NCI-H446 treated with DMSO at 0.1 percent for 48 hours (cell line): Measurements from ENCODE around the gene SLC25A1.

Source experiments
- DNase-seq: peaks from one replicate; lab custom pipeline; 2025; lab: John Stamatoyannopoulos, UW

The SLC25A1 gene

GRCh38 chr22:19180740-19181410 lies 2.3 kb upstream of the SLC25A1 start:
- DNase-seq, result no peak

DNA sequence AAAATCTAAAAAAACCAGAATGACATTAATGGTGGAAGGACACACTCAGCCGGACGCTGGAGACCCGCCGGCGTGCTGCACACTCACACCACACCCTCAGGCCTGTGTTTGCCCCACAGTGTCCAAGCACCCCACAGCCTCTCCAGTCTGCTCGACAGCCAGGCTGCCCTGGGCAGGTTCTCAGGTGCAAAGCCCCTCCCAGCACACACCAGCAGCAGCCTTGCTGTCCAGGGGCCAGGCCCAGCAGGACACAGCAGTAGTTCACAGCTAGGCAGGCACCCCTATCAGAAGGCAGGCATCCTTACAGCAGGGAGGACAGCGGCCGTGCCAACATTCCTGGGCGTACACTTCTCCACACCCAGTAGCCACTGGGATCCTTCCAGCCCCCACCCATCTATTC lies 1.7 kb upstream of the SLC25A1 start:
- DNase-seq, result no peak

- peak; percentile 49 for DNase-seq
These were observed 1.0 kb upstream of the SLC25A1 start for GRCh38 chr22:19179497-19180048.

- no peak for DNase-seq
These were observed 375 bp downstream of the SLC25A1 start for GRCh38 chr22:19178065-19178656.

DNA sequence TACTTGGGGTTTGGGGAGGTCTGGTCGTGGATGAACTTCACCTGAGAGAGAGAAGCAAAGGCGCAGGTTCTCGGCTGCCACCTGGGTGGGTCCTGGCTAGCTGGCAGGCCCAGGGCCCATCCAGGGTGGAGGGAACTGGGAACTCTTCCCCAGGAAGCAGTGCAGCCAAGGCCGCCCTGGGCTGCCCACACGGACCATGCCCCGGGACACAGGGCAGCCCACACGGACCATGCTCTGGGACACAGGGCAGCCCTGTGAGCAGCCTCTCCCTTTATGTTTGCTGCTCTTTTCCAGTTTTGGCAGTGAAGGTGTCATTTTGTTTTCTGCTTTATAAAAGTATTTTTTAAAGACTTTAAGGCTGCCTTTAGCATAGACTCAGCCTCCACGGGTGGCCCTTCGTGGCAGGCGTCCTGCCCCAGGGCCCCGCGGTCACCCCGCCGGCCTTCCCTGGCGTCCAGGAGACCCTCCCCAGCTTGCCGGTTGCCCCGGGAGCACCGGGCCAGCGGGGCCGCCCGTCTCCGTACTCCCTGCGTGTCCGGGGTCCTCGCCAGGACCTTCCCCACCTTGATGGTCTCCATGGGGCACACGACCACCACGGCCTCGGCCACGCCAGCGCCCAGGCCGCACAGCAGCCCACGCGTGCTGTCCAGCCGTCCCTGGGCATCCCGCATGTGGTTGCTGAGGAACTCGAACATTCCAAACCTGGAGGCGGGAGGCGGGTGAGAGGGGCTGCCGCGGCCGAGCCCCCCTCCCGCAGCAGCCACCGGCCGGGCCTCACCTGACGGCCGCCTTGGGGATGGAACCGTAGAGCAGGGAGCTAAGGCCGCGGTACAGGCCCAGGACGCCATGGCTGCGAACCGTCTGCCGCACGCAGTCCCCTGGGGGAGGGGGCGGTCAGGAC lies 1.1 kb downstream of the SLC25A1 start:
- no peak for DNase-seq

DNA sequence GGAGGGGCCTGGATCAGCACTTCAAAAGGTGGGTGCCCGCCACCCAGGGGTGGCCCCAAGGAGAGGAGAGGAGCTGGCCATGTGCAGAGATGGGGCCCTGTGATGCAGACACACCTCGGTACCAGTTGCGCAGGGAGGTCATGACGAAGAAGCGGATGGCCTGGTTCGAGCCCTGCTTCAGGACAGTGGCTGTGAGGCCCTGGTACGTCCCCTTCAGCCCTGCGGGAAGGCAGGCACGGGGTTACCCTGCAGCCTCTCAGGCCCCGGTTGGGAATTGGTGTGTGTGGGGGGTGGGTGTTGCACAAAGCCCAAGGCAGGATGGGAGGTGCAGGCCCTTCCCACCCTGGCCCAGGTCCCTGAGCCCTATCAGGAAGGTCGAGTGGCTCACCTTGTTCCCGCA lies 1.8 kb downstream of the SLC25A1 start:
- DNase-seq, result no peak

DNA sequence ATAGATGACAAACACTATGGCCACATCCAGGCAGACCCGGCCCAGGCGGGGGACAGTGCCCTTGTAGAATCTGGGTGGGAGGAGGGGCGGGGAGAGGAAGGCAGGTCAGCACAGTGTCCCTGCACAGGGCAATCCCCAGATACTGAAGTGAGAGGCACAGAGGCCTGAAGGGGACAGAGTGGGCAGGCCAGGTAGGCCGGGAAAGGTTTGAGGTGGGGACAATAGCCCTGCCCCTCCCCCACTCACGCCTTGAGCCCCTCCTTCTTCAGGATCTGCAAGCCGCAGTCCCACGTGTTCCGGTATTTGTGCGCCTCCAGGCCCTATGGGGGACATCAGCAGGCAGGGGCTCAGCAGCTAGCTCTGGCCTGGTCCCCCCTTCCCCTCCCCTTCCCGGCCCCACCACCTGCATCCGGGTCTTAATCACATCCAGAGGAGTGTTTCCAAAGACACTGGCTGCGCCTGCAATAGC lies 2.3 kb downstream of the SLC25A1 start:
- DNase-seq, result no peak

GRCh38 chr22:19175602-19176174 lies 2.8 kb downstream of the SLC25A1 start:
- DNase-seq, result no peak

- DNase-seq, result no peak
These were observed 3.4 kb downstream of the SLC25A1 start for GRCh38 chr22:19175026-19175601.

- no peak for DNase-seq
These were observed 4.2 kb downstream of the SLC25A1 start for GRCh38 chr22:19174106-19175025.

DNA sequence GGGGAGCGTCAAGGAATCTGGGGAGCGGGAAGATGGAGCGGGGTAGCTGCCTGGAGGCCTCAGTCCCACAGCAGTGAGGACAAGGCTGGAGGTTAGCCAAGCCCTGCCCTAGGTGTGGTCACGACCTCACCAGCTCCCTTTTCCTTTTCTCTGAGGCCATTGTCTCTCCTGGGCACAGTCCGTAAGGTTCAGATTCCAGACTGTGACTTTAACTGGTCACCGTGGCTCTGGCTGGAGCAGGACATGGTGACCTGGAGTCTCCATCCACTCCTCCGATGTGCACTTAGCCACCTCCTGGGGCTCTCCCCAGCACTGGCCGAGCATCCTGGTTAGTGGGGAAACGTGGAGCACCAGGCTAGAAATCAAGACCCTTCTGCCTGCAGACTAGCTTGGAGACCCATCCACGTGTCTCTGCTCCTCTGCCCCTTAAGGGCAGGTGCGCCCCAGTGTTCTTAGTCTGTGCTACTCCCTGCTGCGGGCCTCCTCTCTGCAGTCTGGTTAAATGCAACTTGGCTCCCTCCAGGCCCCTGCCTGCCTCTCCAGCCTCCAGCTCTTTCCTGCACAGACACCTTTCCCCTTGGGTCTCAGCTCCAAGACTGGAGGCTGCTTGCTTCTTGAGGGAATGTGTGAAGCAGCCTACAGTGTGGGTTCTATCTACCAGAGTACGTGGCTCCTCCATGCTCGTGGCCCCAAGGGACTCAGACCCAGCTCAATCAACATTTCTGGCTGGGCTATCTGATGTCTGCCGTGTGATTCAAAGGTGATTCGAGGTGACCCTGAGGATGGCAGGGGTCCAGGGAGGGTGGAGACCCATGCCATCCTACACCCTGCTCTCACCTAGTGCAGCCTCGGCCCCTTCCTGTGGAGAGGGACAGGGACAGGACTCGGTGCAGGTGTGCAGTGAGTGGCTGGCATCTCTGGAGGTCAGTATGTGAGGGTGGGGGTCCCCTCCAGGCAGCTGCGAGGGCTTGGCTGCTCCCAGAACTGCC lies 5.2 kb downstream of the SLC25A1 start:
- DNase-seq, result no peak

DNA sequence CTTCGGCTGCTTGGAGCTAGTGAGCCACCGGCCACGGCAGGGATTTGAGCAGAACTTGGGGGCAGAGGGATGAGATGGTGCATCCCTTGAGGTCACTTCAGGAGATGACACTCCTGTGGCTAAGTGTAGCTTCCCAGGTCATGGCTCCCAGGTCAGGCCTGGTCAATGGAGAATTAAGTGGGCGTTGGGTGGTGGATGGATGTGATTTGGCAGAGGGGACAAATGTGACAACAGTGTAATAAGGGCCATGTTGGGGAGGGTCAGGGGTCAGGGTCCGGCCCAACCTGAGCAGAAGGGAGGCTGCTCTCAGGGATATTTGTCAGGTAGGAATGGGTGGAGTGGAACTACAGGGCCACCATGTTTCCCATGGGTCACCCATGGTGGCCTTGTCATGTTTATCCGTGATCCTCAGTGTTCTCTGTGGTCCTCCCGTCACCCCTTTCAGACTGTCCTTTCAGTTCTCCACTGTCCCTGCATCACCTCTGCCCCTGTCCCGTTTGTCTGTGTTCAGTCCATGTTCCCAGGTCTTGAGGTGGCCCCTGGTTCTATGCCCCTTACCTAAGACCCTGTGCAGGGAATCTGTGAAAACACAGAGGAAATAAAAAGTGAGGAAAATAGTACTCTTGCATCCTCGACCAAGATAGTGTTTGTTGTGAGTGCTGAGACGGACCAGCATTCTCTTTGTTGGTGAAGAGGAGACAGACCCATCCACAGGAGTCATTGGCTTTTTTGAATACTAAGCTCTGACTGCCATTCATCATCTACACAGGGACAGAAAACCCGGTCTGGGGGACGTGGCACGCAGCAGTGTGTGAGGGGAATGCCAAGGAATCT lies 6.1 kb downstream of the SLC25A1 start:
- no peak for DNase-seq

- no peak for DNase-seq
These were observed 8.6 kb downstream of the SLC25A1 start for GRCh38 chr22:19169947-19170318.

- no peak for DNase-seq
These were observed 9.3 kb downstream of the SLC25A1 start for GRCh38 chr22:19169002-19169946.

- no peak for DNase-seq
These were observed 10.2 kb downstream of the SLC25A1 start for GRCh38 chr22:19168088-19168890.

- no peak for DNase-seq
These were observed 11.2 kb downstream of the SLC25A1 start for GRCh38 chr22:19167106-19167869.
